Endothelial cell of umbilical vein (primary cell): Measurements from ENCODE around the gene GRIA4. TPM values are rescaled to one million over a fixed set of nuclear protein-coding genes. Genes with fewer than 3 reads are reported as not detected.
"Not testable (repeated sequence)": the region's sequence is repeated elsewhere in the genome, so short reads cannot be mapped to it uniquely, and the experiment has no call there.

Experiments
- BruUV-seq: library from RNA; stranded (reverse); fragments of 400-500 nt; replicated peaks from 2 replicates; lab custom pipeline; 2021; lab: Mats Ljungman, UMichigan
- CTCF ChIA-PET: fragments of 300-600, 350-600 bp; sonication (Branson Sonifier 250); formaldehyde crosslinking; loops from one replicate; lab custom pipeline; 2021; ENCODE audit warnings: antibody characterized with exemption, inconsistent platforms; lab: Charles Lee
- POLR2A ChIA-PET: fragments of 300-600, 350-600 bp; sonication (Branson Sonifier 250); formaldehyde crosslinking; loops from one replicate; lab custom pipeline; 2021; ENCODE audit warnings: antibody characterized with exemption, inconsistent platforms; lab: Charles Lee
- DNase-seq: peaks from one replicate; pipeline ENCODE4 v3.0.0-alpha.2; 2011; ENCODE audit warnings: low read depth, low spot score
- FAIRE-seq: peaks from 2 replicates; lab custom pipeline; 2011; peaks lifted over from hg19 to GRCh38; lab: Jason Lieb, UNC
- H2AFZ ChIP-seq: 2 replicates; pipeline ENCODE4 v1.6.0; 2012; ENCODE audit warnings: low read depth, low read length, control low read depth, inconsistent platforms
- H3K27ac ChIP-seq: 2 replicates; pipeline ENCODE4 v1.5.1; 2011; ENCODE audit warnings: low read depth, mild to moderate bottlenecking, control low read depth, low read length, moderate library complexity; ENCODE audit not compliant: insufficient read depth
- H3K27me3 ChIP-seq, 2 experiments: 2 replicates each; pipeline versions ENCODE4 v1.6.0 to v1.6.1; 2011; ENCODE audit warnings: low read length in 2 of 2, mixed read lengths in 1 of 2; ENCODE audit not compliant: control insufficient read depth in 2 of 2, insufficient read depth in 2 of 2
- H3K36me3 ChIP-seq, 2 experiments: 2 replicates in 1 of 2; 3 replicates in 1 of 2; pipeline ENCODE4 v1.5.1; 2011; ENCODE audit warnings: low read length in 2 of 2, mild to moderate bottlenecking in 1 of 2, moderate library complexity in 1 of 2; ENCODE audit not compliant: control insufficient read depth in 2 of 2, insufficient read depth in 2 of 2; ENCODE audit errors: extremely low read depth in 1 of 2
- H3K4me1 ChIP-seq: 3 replicates; pipeline ENCODE4 v1.5.1; 2011; ENCODE audit warnings: mild to moderate bottlenecking, low read length; ENCODE audit not compliant: control insufficient read depth, insufficient read depth; ENCODE audit errors: extremely low read depth
- H3K4me2 ChIP-seq: 2 replicates; pipeline ENCODE4 v1.6.1; 2011; ENCODE audit warnings: low read length, control low read depth, mixed read lengths; ENCODE audit not compliant: insufficient read depth
- H3K4me3 ChIP-seq, 3 experiments: fragments of 200-600 bp in 1 of 3; sonication (generic), shearing (Covaris generic) in 1 of 3; replicated peaks in 1 of 3; 2 replicates each; pipeline ENCODE4 v1.5.1; 2011 to 2016; ENCODE audit warnings: control low read depth in 3 of 3, low read length in 3 of 3, mild to moderate bottlenecking in 2 of 3, inconsistent platforms in 1 of 3, low read depth in 1 of 3, moderate library complexity in 1 of 3; ENCODE audit not compliant: insufficient read depth in 1 of 3
- H3K79me2 ChIP-seq: 2 replicates; pipeline ENCODE4 v1.6.0; 2012; ENCODE audit warnings: low read length, inconsistent platforms; ENCODE audit not compliant: control insufficient read depth, insufficient read depth
- H3K9ac ChIP-seq: replicated peaks from 2 replicates; pipeline ENCODE3; 2011; ENCODE audit warnings: low read length, control low read depth; ENCODE audit not compliant: insufficient read depth; ENCODE audit errors: extremely low read depth
- H3K9me1 ChIP-seq: replicated peaks from 3 replicates; pipeline ENCODE4 v1.6.0; 2011; ENCODE audit warnings: mild to moderate bottlenecking, low read length; ENCODE audit not compliant: control insufficient read depth, insufficient read depth; ENCODE audit errors: extremely low read depth
- H3K9me3 ChIP-seq: replicated peaks from 2 replicates; pipeline ENCODE4 v1.5.1; 2012; ENCODE audit warnings: low read length, inconsistent platforms; ENCODE audit not compliant: control insufficient read depth, insufficient read depth
- H4K20me1 ChIP-seq: replicated peaks from 2 replicates; pipeline ENCODE3; 2011; ENCODE audit warnings: mild to moderate bottlenecking, low read length; ENCODE audit not compliant: control insufficient read depth, insufficient read depth; ENCODE audit errors: extremely low read depth
- GATA2 ChIP-seq: IDR thresholded peaks from 2 replicates; pipeline ENCODE4 v1.7.0; 2011; ENCODE audit warnings: low read depth, mild to moderate bottlenecking, moderate library complexity, mixed read lengths, low read length; ENCODE audit not compliant: insufficient read length, insufficient read depth
- POLR2AphosphoS5 ChIP-seq: IDR thresholded peaks from 2 replicates; pipeline ENCODE4 v1.6.1; 2012; ENCODE audit warnings: low read depth, mild to moderate bottlenecking, control low read depth, low read length, moderate library complexity; ENCODE audit not compliant: insufficient read depth
- dilution Hi-C: fragments of 300-500 bp; cut with MboI; formaldehyde crosslinking; loops from one replicate; pipeline ENCODE4 v1.15.0; 2019; ENCODE audit warnings: low sequenced_read_pairs; ENCODE audit not compliant: extremely low pct_ligation_motif_present
- intact Hi-C: fragments of 100-400 bp; cut with micrococcal nuclease; formaldehyde crosslinking; loops from one replicate; pipeline ENCODE4 v1.10.0; 2022
- polyA plus RNA-seq, 4 experiments: library from polyadenylated mRNA; depleted of rRNA in 3 of 4; stranded (reverse) in 3 of 4; unstranded in 1 of 4; fragments of >200 nt; gene quantifications; 2 replicates each; pipeline versions ENCODE4 v1.2.1 to v1.2.3, GENCODE V29; 2011 to 2012; ENCODE audit warnings: missing spikeins in 1 of 4
- total RNA-seq: library from RNA; stranded (reverse); gene quantifications from 2 replicates; pipeline ENCODE4 v1.2.3, GENCODE V29; 2021

The GRIA4 gene
- total and polyA plus RNA-seq, 2 donors (not counting 3 experiments of a cell fraction or from before 2014, with no cell fraction given): not detected

GRCh38 chr11:105769627-105770026, 159.8 kb downstream of the GRIA4 start:
- no peaks in the 10 kb centered on the region for H3K9me3 ChIP-seq
- POLR2A ChIA-PET: no interaction called here

GRCh38 chr11:105773452-105773851, 163.6 kb downstream of the GRIA4 start:
- FAIRE-seq, BruUV-seq, H3K4me1 ChIP-seq, H3K9me3 ChIP-seq, H3K4me2 ChIP-seq, intact Hi-C loops, POLR2A ChIA-PET, H3K27ac ChIP-seq, H2AFZ ChIP-seq, H4K20me1 ChIP-seq, H3K27me3 ChIP-seq, H3K4me3 ChIP-seq, H3K79me2 ChIP-seq, H3K9me1 ChIP-seq, H3K36me3 ChIP-seq, dilution Hi-C loops, DNase-seq, H3K9ac ChIP-seq: not testable (repeated sequence)
- CTCF ChIA-PET: interaction anchor here (1.5 kb wide), 1 partner anchor 10 kb away, joined by 3 read pairs; no protein-coding TSS in a partner anchor

More at GRCh38 chr11:105769627-105770026, 159.8 kb downstream of the GRIA4 start:
- Histone ChIP-seq H4K20me1 (no peaks in the 10 kb centered on the region), H3K9ac (no peak overlapping the region), H3K4me1 (no peaks in the 10 kb centered on the region), H3K79me2 (no peaks in the 10 kb centered on the region), H3K36me3 (no peaks in the 10 kb centered on the region), H3K4me2 (no peak overlapping the region), H3K27me3 (no peaks in the 10 kb centered on the region), H3K27ac (no peak overlapping the region), H3K4me3 (no peak overlapping the region), H3K9me1 (no peaks in the 10 kb centered on the region), H2AFZ (no peak overlapping the region)
- FAIRE-seq (no peak), DNase-seq (no peak)
- CTCF ChIA-PET: no interaction called here
- BruUV-seq: no TSS peak
- TF ChIP-seq POLR2AphosphoS5 (no peak), GATA2 (no peak)
- dilution Hi-C loops: no loop called here
- intact Hi-C loops: no loop called here
